MCF 10A (cell line): ENCODE measurements around the gene HEXB. TPM values are rescaled to one million over a fixed set of nuclear protein-coding genes. Genes with fewer than 3 reads are reported as not detected.
A peak's percentile ranks its signal among the peaks of the same experiment; 100 is the strongest.

ENCODE experiments used
- BruUV-seq: library from RNA; stranded (reverse); fragments of 400-500 nt; replicated peaks from 2 replicates; lab custom pipeline; 2021; lab: Mats Ljungman, UMichigan
- CTCF ChIA-PET: fragments of 300-600 bp; sonication (Branson Sonifier 250); formaldehyde crosslinking; extraction: SDS; loops from one replicate; lab custom pipeline; 2021; ENCODE audit warnings: antibody characterized with exemption, inconsistent platforms; lab: Yijun Ruan, JAX
- POLR2A ChIA-PET: fragments of 300-600, 350-650 bp; sonication (Branson Sonifier 250); formaldehyde crosslinking; extraction: SDS; loops from one replicate; lab custom pipeline; 2020; ENCODE audit warnings: antibody characterized with exemption, inconsistent platforms; lab: Yijun Ruan, JAX
- DNase-seq: peaks from one replicate; pipeline ENCODE4 v3.0.0-alpha.2; 2018; ENCODE audit not compliant: unreplicated experiment
- H3K27ac Mint-ChIP-seq: one replicate; pipeline ENCODE4 v1.8.0; 2022; ENCODE audit warnings: mild to moderate bottlenecking, low read depth, mixed read lengths; ENCODE audit not compliant: unreplicated experiment
- H3K27me3 Mint-ChIP-seq: one replicate; pipeline ENCODE4 v1.8.0; 2022; ENCODE audit warnings: mixed read lengths; ENCODE audit not compliant: insufficient read depth, unreplicated experiment
- H3K36me3 Mint-ChIP-seq: one replicate; pipeline ENCODE4 v1.8.0; 2022; ENCODE audit warnings: mild to moderate bottlenecking, moderate library complexity, mixed read lengths; ENCODE audit not compliant: insufficient read depth, unreplicated experiment
- H3K4me1 Mint-ChIP-seq: one replicate; pipeline ENCODE4 v1.8.0; 2022; ENCODE audit warnings: mixed read lengths; ENCODE audit not compliant: insufficient read depth, unreplicated experiment
- H3K4me3 Mint-ChIP-seq: one replicate; pipeline ENCODE4 v1.8.0; 2022; ENCODE audit warnings: mild to moderate bottlenecking, moderate library complexity, mixed read lengths; ENCODE audit not compliant: unreplicated experiment
- H3K9me3 Mint-ChIP-seq: one replicate; pipeline ENCODE4 v1.8.0; 2022; ENCODE audit warnings: mixed read lengths; ENCODE audit not compliant: unreplicated experiment
- intact Hi-C: fragments of 100-400 bp; cut with micrococcal nuclease; formaldehyde crosslinking; loops from 2 replicates; pipeline ENCODE4 v1.14.1; 2022
- total RNA-seq: library from RNA; stranded (reverse); gene quantifications from 2 replicates; pipeline ENCODE4 v1.2.3, GENCODE V29; 2022
- TF ChIP-seq, protein P1 (sequence below): fragments of 200-600 bp; IDR thresholded peaks from one replicate; pipeline ENCODE4 v1.8.0; 2022; ENCODE audit warnings: antibody characterized with exemption, mild to moderate bottlenecking; ENCODE audit not compliant: unreplicated experiment

The HEXB gene
- total RNA-seq, 1 experiment from 2014 or later = 82.8 TPM

DNA sequence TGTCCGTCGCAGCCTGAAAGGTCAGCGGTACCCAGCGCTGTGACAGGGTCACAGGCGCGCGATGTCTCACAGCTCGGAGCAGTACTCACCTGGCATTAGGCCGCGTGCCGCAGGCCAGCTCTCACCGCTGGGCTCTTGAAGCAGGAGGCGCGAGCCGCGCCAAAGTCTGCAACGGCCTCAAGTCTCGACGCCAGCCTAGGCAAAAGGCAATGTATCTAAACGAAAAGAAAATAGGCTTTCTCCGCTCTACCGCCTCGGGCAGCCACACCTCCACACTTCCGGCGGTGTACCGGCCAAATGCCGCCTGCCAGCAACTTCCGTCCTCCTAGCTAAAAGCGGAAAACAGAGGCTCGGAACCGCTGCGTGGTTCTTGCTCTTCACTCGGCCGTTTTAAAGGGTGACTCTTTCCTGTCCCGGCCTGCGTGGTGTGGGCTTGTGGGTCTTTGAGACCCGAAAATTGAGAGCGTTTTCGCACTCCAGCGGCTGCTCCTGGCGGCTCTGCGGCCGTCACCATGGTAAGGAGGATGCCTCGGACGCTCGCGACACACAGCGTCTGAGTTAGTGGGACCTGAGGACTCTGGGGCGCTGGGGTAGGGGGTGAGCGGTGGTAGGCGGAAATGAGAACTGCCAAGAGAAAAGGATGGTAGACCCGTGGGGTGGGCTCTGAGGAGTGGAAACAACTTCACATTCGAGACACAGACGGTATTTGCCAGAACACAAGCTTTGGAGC lies 82.0 kb downstream of the HEXB start, which contains the start of the genes GFM2 and NSA2:
TSS of gene GFM2 (minus strand) at position 269 of the 730 bp plus-strand sequence. CDS start 3,375 bp downstream, outside the sequence.
TSS of gene NSA2 (plus strand) at position 401 of the 730 bp plus-strand sequence. CDS start at position 513, 112 bp downstream.
- peak; percentile 94 for DNase-seq
- POLR2A ChIA-PET = interaction anchor here (0.6 to 2.9 kb wide), 38 partner anchors 8 to 1929 kb away, joined by 3 to 20 read pairs (median 4); partner anchors contain the start of genes ENC1, FAM169A and HMGCR
- Mint-ChIP-seq H3K4me1 (peaks cover 20% of the 10 kb centered on the region), H3K4me3 (peak within 1 kb of the TSS; percentile 98), H3K27me3 (no peaks in the 10 kb centered on the region), H3K27ac (peak within 1 kb of the TSS; percentile 92), H3K9me3 (no peaks in the 10 kb centered on the region), H3K36me3 (peaks cover 44% of the 10 kb centered on the region)
- TF ChIP-seq, protein P1, sequence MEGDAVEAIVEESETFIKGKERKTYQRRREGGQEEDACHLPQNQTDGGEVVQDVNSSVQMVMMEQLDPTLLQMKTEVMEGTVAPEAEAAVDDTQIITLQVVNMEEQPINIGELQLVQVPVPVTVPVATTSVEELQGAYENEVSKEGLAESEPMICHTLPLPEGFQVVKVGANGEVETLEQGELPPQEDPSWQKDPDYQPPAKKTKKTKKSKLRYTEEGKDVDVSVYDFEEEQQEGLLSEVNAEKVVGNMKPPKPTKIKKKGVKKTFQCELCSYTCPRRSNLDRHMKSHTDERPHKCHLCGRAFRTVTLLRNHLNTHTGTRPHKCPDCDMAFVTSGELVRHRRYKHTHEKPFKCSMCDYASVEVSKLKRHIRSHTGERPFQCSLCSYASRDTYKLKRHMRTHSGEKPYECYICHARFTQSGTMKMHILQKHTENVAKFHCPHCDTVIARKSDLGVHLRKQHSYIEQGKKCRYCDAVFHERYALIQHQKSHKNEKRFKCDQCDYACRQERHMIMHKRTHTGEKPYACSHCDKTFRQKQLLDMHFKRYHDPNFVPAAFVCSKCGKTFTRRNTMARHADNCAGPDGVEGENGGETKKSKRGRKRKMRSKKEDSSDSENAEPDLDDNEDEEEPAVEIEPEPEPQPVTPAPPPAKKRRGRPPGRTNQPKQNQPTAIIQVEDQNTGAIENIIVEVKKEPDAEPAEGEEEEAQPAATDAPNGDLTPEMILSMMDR = no peak
- no TSS peak for BruUV-seq
- intact Hi-C loops = loop anchor here (1.0 to 10.0 kb wide), 5 partner anchors 95 to 568 kb away; partner anchors contain the start of gene HMGCR
- CTCF ChIA-PET = interaction anchor here (0.6 to 2.0 kb wide), 22 partner anchors 9 to 1215 kb away, joined by 3 to 11 read pairs (median 3); partner anchors contain the start of gene ANKRA2

DNA sequence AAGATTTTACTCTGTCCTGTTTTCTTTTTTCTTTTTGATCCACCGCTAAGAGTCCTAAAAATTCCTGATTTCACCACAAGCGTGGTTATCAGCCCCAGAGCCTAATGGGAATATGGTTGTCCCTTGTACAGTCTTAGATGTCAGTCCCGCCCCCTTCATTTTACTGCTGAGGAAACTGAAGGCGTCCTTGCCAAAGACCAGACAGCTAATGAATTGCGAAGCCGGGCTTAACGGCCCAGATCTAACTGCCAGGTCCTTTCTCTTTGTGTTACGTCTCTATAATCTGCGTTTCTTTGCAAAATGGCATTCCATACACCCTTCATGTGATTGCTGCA lies 82.5 kb downstream of the HEXB start:
- peaks cover 15% of the 10 kb centered on the region for H3K4me1 Mint-ChIP-seq
- TF ChIP-seq, protein P1 = no peak
- POLR2A ChIA-PET = interaction anchor here (0.6 to 2.9 kb wide), 29 partner anchors 8 to 860 kb away, joined by 3 to 20 read pairs (median 5); partner anchors contain the start of genes ENC1, FAM169A and HMGCR
- H3K4me3 Mint-ChIP-seq = peak overlapping the region; percentile 98
- peaks cover 47% of the 10 kb centered on the region for H3K36me3 Mint-ChIP-seq
- peak; percentile 53 for DNase-seq
- TSS peak; percentile 69 for BruUV-seq
- CTCF ChIA-PET = interaction anchor here (0.6 to 2.0 kb wide), 8 partner anchors 10 to 303 kb away, joined by 3 to 9 read pairs (median 4); no protein-coding TSS in a partner anchor
- H3K27me3 Mint-ChIP-seq = no peaks in the 10 kb centered on the region
- H3K9me3 Mint-ChIP-seq = no peaks in the 10 kb centered on the region
- intact Hi-C loops = loop anchor here (1.0 to 10.0 kb wide), 3 partner anchors 95 to 567 kb away; partner anchors contain the start of gene HMGCR
- H3K27ac Mint-ChIP-seq = peak overlapping the region; percentile 92

Other genes starting within 250 kb of the HEXB start
- gene ENC1, start 44.5 kb upstream of the HEXB start, total RNA-seq = 10.7 and 12.9 TPM in 2 replicates
- 26.4 and 31.9 TPM in 2 replicates for gene GFM2, start 81.9 kb downstream of the HEXB start, total RNA-seq
- 84.9 and 106 TPM in 2 replicates for gene NSA2, start 82.0 kb downstream of the HEXB start, total RNA-seq
- gene FAM169A, start 181.2 kb downstream of the HEXB start, total RNA-seq = 13.5 and 14.3 TPM in 2 replicates